Measurements from ENCODE around the gene ZFAND2A. TPM values are rescaled to one million over a fixed set of nuclear protein-coding genes. Genes with fewer than 3 reads are reported as not detected.

The ZFAND2A gene
- total RNA-seq, 1 donor from 2014 or later = 13.3 TPM

- DNase-seq (ENCODE audit: low spot score) = no peak
- Histone ChIP-seq H3K27ac (no peak overlapping the region), H3K4me2 (no peak overlapping the region), H3K4me1 (peaks cover 4% of the 10 kb centered on the region), H3F3A (ENCODE audit: low read depth) (no peaks in the 10 kb centered on the region), H3K9ac (peak overlapping the region; percentile 13), H3K27me3 (no peaks in the 10 kb centered on the region), H3K9me3 (ENCODE audit: low read depth) (no peaks in the 10 kb centered on the region), H4K20me1 (ENCODE audit: low read depth) (peaks cover 40% of the 10 kb centered on the region), H2AFZ (replicated peaks) (no peak overlapping the region), H3K79me2 (ENCODE audit: low read depth) (peaks cover 55% of the 10 kb centered on the region), H3K4me3 (no peak overlapping the region), H3K36me3 (no peaks in the 10 kb centered on the region)
- peak overlapping the region; percentile 78 for H3K27ac Mint-ChIP-seq
- peaks cover 1% of the 10 kb centered on the region for H3K36me3 Mint-ChIP-seq
- no peak for TF ChIP-seq CTCF (IDR thresholded peaks at IDR 0.05)
- no peak for TF ChIP-seq EZH2 (IDR thresholded peaks at IDR 0.05)
- no peak for TF ChIP-seq EZH2phosphoT487 (IDR thresholded peaks at IDR 0.05)
- peaks cover 40% of the 10 kb centered on the region for H3K4me1 Mint-ChIP-seq
- H3K4me3 Mint-ChIP-seq = no peak overlapping the region
- peaks cover 8% of the 10 kb centered on the region for H3K27me3 Mint-ChIP-seq (ENCODE audit: insufficient read depth, low read depth)
- no peaks in the 10 kb centered on the region for H3K9me3 Mint-ChIP-seq
These were observed 53.8 kb downstream of the ZFAND2A start for GRCh38 chr7:1106063-1106792.

DNA sequence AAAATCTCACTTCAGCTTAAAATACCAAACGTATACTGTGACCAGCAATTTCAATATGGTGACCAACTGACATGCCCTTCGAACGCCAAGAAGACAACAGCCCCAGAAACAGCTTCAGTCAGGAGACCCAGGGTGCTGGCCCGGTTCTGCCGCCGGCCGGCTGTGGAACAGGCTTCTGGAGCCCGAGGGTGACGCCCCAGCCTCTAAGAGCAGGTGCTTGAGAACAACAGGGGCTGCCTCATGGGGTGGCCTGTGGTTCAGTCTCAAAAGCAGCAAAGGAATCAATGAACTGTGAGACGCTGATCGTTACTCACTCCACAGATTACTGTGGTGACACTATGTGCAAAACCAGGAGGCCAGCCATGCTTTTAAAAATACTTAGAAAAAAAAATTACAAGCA, 54.8 kb downstream of the ZFAND2A start:
- no peaks in the 10 kb centered on the region for H3K36me3 ChIP-seq
- peaks cover 4% of the 10 kb centered on the region for H3K4me1 ChIP-seq
- no peak for DNase-seq (ENCODE audit: low spot score)
- H3K9ac ChIP-seq = peak overlapping the region; percentile 25
- Mint-ChIP-seq H3K4me3 (no peak overlapping the region), H3K27ac (peak overlapping the region; percentile 57), H3K9me3 (no peaks in the 10 kb centered on the region), H3K27me3 (ENCODE audit: insufficient read depth, low read depth) (peaks cover 8% of the 10 kb centered on the region), H3K36me3 (peaks cover 1% of the 10 kb centered on the region), H3K4me1 (peaks cover 42% of the 10 kb centered on the region)
- H3K27me3 ChIP-seq = no peaks in the 10 kb centered on the region
- no peak overlapping the region for H3K4me3 ChIP-seq
- H3K27ac ChIP-seq = no peak overlapping the region
- no peak overlapping the region for H2AFZ ChIP-seq (replicated peaks)
- H4K20me1 ChIP-seq (ENCODE audit: low read depth) = peaks cover 36% of the 10 kb centered on the region
- H3K79me2 ChIP-seq (ENCODE audit: low read depth) = peaks cover 53% of the 10 kb centered on the region
- TF ChIP-seq EZH2 (IDR thresholded peaks at IDR 0.05) = no peak
- no peak for TF ChIP-seq CTCF (IDR thresholded peaks at IDR 0.05)
- no peak for TF ChIP-seq EZH2phosphoT487 (IDR thresholded peaks at IDR 0.05)
- H3K9me3 ChIP-seq (ENCODE audit: low read depth) = no peaks in the 10 kb centered on the region
- no peak overlapping the region for H3K4me2 ChIP-seq
- no peaks in the 10 kb centered on the region for H3F3A ChIP-seq (ENCODE audit: low read depth)

- H3K79me2 ChIP-seq (ENCODE audit: low read depth) = peaks cover 49% of the 10 kb centered on the region
- DNase-seq (ENCODE audit: low spot score) = no peak
- no peak overlapping the region for H3K27ac ChIP-seq
- H3K4me2 ChIP-seq = no peak overlapping the region
- no peaks in the 10 kb centered on the region for H3K9me3 ChIP-seq (ENCODE audit: low read depth)
- Mint-ChIP-seq H3K27ac (peak overlapping the region; percentile 89), H3K4me3 (no peak overlapping the region), H3K27me3 (ENCODE audit: insufficient read depth, low read depth) (peaks cover 8% of the 10 kb centered on the region), H3K9me3 (no peaks in the 10 kb centered on the region), H3K4me1 (peaks cover 43% of the 10 kb centered on the region), H3K36me3 (peaks cover 1% of the 10 kb centered on the region)
- H3K4me1 ChIP-seq = peaks cover 4% of the 10 kb centered on the region
- TF ChIP-seq EZH2 (IDR thresholded peaks at IDR 0.05) (no peak), CTCF (IDR thresholded peaks at IDR 0.05) (no peak), EZH2phosphoT487 (IDR thresholded peaks at IDR 0.05) (no peak)
- H3K27me3 ChIP-seq = no peaks in the 10 kb centered on the region
- H3F3A ChIP-seq (ENCODE audit: low read depth) = no peaks in the 10 kb centered on the region
- peaks cover 36% of the 10 kb centered on the region for H4K20me1 ChIP-seq (ENCODE audit: low read depth)
- H3K4me3 ChIP-seq = no peak overlapping the region
- H2AFZ ChIP-seq (replicated peaks) = no peak overlapping the region
- H3K9ac ChIP-seq = no peak overlapping the region
- H3K36me3 ChIP-seq = no peaks in the 10 kb centered on the region
These were observed 55.3 kb downstream of the ZFAND2A start for GRCh38 chr7:1104516-1105179.

All from neural progenitor cell (in vitro differentiated cells).